CD1c-positive myeloid dendritic cell (primary cell): ENCODE data around the gene TSPAN31.

Experiments
- DNase-seq: peaks from one replicate; pipeline ENCODE4 v3.0.0-alpha.2; 2016; ENCODE audit errors: extremely low spot score

Gene TSPAN31

GRCh38 chr12:57752668-57753000 is 7.8 kb downstream of the TSPAN31 start:
- no peak for DNase-seq

DNA sequence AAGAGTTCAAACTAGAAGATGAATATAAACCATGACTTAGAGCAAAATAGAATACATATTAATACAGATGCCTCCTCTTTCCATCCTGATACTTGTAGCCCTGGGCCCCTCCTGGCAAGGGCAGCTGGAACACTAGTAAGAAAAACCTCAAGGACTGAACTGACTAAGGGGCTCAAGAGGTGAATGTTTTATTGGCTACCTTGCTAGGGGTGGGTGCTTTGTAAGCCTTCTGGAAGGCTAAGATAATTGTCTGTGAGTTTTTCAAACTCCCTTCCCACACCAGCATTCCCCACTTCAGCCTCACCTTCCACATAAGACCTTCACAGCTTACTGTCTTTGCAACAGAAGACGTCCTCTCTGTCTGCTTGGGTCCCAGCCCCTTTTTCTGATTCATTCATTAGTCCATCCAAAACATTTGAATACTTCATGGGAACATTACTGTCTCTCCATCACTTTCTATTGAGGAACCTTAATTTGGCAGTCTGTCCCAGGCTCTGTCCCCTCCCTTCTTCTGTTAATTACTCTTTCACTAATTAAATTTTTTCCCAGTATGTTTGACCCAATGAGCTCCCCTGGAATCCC is 9.0 kb downstream of the TSPAN31 start:
- DNase-seq = no peak

GRCh38 chr12:57754411-57755193 is 9.8 kb downstream of the TSPAN31 start, which contains the start of gene MARCHF9:
Gene MARCHF9 (plus strand): TSS chr12:57755103. CDS start chr12:57755529, 426 bp downstream.
- peak; percentile 55 for DNase-seq

DNA sequence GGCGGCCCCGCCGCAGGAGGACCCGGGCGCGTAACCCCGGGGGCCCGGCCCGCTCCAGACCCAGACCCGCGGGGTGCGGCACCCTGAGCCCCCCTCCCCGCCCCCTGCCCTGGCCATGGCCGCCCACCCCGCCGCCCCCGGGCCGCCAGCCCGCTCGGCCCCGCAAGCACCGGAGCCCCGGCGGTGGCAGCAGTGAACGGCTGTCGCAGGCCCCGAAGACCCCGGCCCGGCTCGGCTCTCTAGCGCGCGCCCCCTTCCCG is 10.3 kb downstream of the TSPAN31 start:
- DNase-seq = no peak

DNA sequence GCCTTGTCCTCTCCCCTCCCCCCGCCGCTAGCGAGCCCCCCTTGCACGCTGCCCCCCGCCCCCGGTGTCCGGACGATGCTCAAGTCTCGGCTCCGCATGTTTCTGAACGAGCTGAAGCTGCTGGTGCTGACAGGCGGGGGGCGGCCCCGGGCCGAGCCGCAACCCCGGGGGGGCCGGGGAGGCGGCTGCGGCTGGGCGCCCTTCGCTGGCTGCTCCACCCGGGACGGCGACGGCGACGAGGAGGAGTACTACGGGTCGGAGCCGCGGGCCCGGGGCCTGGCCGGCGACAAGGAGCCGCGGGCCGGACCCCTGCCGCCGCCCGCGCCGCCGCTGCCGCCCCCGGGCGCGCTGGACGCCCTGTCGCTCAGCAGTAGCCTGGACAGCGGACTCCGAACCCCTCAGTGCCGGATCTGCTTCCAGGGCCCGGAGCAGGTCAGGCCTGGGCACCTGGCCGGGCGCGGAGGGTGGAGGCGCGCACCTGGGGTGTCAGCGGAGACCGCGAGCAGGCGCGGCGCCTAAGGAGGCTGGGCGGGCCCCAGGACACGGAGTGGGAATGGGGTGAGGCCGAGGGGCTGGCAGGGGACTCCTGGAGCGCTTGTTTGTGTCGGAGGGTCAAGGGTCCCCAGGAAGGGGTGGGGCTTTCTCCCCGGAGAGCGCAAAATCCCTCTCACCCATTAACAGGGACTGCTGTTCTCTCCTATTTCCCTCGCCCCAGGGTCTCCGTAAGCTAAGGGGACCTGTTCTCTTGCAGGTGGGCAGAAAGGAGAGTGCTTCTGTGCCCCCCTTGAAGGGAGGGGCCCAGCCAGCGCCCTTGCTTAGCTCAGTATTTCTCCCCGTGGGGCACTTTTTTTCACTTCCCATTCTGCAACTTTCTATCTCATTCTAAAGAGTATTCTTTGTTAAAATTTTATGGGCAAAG is 10.9 kb downstream of the TSPAN31 start:
- DNase-seq = no peak

DNA sequence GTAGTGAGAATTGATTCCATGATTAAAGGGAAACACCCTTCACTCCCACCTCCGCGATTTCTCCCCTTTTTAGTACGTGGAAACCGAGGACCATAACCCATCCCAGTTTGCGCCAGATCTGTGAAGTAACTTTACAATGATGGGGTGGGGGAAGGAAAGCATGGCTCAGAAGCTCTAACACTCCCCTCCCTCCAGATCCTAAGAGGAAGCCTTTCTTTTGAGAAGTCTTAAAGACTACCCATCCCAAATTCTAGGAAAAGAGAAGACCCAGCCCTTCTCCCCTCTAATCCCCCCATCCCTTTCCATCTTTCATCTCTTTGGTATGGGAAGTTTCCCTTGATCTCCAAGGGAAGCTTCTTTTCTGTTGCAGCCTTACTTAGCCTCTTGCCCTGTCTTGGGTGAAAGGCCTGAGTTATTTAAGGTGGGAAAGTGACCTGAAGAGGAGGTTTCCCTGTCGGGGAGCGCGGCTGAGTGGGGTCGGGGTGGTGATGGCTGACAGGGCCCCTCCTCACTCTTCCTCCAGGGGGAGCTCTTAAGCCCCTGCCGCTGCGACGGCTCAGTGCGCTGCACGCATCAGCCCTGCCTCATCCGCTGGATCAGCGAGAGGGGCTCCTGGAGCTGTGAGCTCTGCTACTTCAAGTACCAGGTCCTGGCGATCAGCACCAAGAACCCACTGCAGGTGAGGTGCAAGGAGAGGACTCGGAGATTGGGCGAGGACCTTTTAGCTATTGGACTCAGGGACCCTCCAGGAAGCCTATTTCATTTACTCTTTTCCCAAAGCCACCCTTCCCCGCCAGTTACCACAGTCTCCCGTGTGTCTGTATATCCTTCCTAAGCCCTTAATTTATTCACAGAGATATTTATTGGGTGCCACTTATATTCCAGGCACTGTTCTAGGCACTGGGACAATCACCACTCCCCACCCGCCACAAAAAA is 11.8 kb downstream of the TSPAN31 start:
- DNase-seq = peak; percentile 66

- no peak for DNase-seq
Measured at GRCh38 chr12:57757771-57758170, 12.9 kb downstream of the TSPAN31 start.

- no peak for DNase-seq
Measured at GRCh38 chr12:57758552-57759359, 13.9 kb downstream of the TSPAN31 start.

DNA sequence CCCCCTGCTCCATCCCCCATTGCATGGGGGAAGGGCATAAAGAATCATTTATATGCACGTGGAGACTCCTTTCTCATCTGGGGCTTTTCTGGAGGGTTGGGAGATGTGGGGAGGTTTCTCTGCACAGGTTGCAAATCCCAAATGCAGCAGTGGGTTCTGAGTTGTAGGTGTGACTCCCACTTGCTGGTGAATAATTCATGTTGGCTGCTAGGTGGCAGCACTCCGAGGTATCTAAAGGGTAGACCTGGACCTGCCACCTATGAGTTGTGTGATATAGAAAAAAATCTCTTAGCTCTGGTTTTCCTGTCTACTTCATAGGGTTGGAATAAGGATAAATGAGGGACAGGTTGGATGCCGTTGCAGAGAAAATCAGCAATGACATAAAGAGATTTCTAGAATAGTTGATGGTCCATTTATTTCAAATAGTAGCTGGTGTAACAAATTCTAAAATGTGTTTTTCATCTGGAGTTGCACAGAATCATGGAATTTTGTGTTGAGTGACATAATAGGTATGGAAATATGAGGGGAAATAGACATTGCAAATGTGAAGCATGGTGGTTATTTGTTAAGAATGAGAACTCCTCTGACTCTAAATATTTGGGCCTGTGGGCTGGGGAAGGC is 14.6 kb downstream of the TSPAN31 start:
- DNase-seq = no peak

- no peak for DNase-seq
Measured at GRCh38 chr12:57760347-57760982, 15.6 kb downstream of the TSPAN31 start.

GRCh38 chr12:57761391-57761998 is 16.7 kb downstream of the TSPAN31 start:
- DNase-seq = no peak

- DNase-seq = no peak
Measured at GRCh38 chr12:57762463-57762862, 17.6 kb downstream of the TSPAN31 start.

DNA sequence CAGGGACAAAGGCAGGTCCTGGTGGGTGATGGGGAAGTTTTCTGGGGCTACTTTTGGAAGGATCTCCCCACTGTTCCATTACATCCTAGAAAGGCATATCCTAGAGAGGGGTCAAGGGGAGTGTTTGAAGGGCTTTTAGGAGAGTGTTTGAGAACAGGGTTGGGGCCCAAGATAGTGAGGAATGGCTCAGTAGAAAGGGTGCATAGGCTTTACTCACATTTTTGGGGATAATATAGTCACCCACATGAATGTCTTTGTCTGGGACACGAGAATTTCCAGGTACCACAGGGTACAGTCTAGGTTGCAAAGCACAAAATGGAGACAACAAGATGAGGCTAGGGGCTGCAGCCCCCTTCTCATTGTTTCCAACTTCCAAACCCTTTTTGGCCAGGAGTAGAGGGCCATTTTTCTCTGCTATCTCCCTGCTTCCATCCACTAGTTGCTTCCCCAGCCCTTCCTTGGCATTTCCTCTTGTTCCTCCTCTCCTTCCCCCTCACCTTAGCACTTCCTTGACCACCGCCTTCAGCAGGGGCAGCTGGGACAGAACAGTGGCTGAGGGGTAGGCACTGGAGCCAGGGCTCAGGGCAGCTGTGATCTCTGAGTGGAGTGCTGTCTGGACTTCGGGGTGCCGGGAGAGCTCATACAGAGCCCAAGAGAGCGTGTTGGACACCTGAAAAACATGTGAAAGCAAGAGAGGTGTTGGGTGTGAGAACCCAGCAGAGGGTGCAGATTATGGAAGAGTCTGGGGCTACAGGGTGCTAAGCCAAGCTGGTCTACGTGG is 19.2 kb downstream of the TSPAN31 start:
- DNase-seq = no peak

- DNase-seq = no peak
Measured at GRCh38 chr12:57764662-57765002, 19.8 kb downstream of the TSPAN31 start.

DNA sequence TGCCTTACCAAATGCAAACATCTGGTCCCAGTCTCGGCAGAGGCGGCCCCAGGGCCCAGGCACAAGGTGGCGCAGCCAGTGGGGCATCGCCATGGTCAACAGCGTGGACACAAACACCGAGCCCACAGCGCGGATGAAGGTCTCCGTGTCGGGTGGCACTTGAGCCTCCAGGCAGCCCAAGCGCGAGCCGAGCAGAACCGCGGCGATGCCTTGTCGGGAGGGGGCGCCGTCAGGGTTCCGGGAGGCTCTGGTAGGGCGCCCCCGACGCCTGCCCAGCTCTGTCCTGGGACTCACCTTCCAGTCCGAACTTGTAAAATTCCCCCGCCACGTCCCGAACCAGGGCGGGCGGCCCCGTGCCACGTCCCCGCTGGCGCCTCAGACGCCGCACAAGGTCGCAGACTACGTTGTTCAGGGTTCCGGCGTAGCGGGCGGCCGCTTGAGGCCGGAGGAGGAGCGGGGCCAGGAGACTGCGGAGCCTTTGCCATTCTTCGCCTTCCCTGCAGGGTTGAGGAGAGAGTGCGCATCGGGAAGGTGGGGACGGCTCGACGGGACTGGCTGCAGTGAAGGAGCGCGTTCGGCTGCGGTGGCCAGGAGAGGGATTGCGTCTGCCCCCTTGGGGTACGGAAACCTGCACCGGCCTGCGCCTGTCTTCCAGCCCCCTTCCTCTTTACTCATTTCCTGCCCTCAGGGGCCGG is 20.3 kb downstream of the TSPAN31 start:
- DNase-seq = peak; percentile 47

GRCh38 chr12:57765698-57766463 is 21.0 kb downstream of the TSPAN31 start:
- DNase-seq = peak; percentile 41
